ENCODE measurements around the gene KCNMA1.

DNA sequence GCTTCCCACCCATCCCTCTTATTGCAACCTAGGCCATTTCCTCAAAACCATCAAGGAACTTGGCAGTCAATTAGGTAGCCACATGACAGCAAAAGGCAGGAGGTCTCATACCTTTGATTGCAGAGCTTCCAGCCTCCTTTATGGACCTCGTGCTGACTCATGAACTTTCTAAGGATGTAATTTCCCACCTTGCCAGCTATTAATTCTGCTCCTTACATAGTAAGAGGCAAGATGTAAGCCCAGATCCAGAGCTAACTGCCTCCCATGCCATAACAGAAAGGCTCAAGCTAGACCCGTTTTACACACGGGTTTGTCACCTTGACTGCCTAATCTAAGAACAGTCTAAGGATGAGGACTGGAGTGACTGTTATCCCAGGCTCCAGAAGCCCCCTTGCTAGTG, 565.7 kb downstream of the KCNMA1 start:
- no peak for TF ChIP-seq POLR2A (IDR thresholded peaks at IDR 0.05)
- TF ChIP-seq, protein P1, sequence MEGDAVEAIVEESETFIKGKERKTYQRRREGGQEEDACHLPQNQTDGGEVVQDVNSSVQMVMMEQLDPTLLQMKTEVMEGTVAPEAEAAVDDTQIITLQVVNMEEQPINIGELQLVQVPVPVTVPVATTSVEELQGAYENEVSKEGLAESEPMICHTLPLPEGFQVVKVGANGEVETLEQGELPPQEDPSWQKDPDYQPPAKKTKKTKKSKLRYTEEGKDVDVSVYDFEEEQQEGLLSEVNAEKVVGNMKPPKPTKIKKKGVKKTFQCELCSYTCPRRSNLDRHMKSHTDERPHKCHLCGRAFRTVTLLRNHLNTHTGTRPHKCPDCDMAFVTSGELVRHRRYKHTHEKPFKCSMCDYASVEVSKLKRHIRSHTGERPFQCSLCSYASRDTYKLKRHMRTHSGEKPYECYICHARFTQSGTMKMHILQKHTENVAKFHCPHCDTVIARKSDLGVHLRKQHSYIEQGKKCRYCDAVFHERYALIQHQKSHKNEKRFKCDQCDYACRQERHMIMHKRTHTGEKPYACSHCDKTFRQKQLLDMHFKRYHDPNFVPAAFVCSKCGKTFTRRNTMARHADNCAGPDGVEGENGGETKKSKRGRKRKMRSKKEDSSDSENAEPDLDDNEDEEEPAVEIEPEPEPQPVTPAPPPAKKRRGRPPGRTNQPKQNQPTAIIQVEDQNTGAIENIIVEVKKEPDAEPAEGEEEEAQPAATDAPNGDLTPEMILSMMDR (IDR thresholded peaks at IDR 0.05), result no peak
